Panc1 (cell line): ENCODE data around the gene PRKAG2. TPM values are rescaled to one million over a fixed set of nuclear protein-coding genes. Genes with fewer than 3 reads are reported as not detected.

ENCODE experiments used
- ATAC-seq: fragments of 200-7000 bp; cut with Tn5 transposase; 2 replicates; pipeline ENCODE4 v1.9.1; 2020; ENCODE audit warnings: mild to moderate bottlenecking, moderate library complexity
- BruUV-seq: library from RNA; stranded (reverse); fragments of 400-500 nt; replicated peaks from 2 replicates; lab custom pipeline; 2021; lab: Mats Ljungman, UMichigan
- CTCF ChIA-PET: fragments of 300-600 bp; sonication (Branson Sonifier 250); formaldehyde crosslinking; loops from one replicate; lab custom pipeline; 2022; ENCODE audit warnings: antibody characterized with exemption; lab: Charles Lee
- POLR2A ChIA-PET: fragments of 300-600 bp; sonication (Branson Sonifier 250); formaldehyde crosslinking; loops from one replicate; lab custom pipeline; 2022; ENCODE audit warnings: antibody characterized with exemption; lab: Charles Lee
- DNase-seq: peaks from one replicate; pipeline ENCODE4 v3.0.0-alpha.2; 2010; ENCODE audit warnings: low read depth, low spot score
- H3K27ac ChIP-seq: 2 replicates; pipeline ENCODE4 v1.5.1; 2011; ENCODE audit warnings: mild to moderate bottlenecking, low read length, inconsistent platforms
- H3K27me3 ChIP-seq: fragments of 200-500 bp; sonication (Bioruptor generic); 2 replicates; pipeline ENCODE4 v1.6.0; 2014; ENCODE audit warnings: low read length, inconsistent platforms; ENCODE audit not compliant: control insufficient read depth, insufficient read depth
- H3K36me3 ChIP-seq: fragments of 200-500 bp; sonication (Bioruptor generic); 2 replicates; pipeline ENCODE4 v1.5.1; 2014; ENCODE audit warnings: inconsistent platforms, mild to moderate bottlenecking, low read length, moderate library complexity; ENCODE audit not compliant: control insufficient read depth, insufficient read depth
- H3K4me1 ChIP-seq: 2 replicates; pipeline ENCODE4 v1.5.1; 2011; ENCODE audit warnings: inconsistent platforms, mild to moderate bottlenecking, low read length, moderate library complexity; ENCODE audit not compliant: control insufficient read depth, insufficient read depth
- H3K4me3 ChIP-seq, 2 experiments: 2 replicates each; pipeline ENCODE4 v1.5.1; 2011 to 2012; ENCODE audit warnings: low read depth in 2 of 2, low read length in 2 of 2, mild to moderate bottlenecking in 2 of 2, inconsistent platforms in 1 of 2, moderate library complexity in 1 of 2
- H3K9me3 ChIP-seq: fragments of 200-500 bp; sonication (Bioruptor generic); 2 replicates; pipeline ENCODE4 v1.5.1; 2014; ENCODE audit warnings: low read depth, mild to moderate bottlenecking, inconsistent platforms, low read length, moderate library complexity; ENCODE audit not compliant: control insufficient read depth, insufficient read depth
- POLR2AphosphoS5 ChIP-seq: IDR thresholded peaks from 2 replicates; pipeline ENCODE4 v1.6.1; 2012; ENCODE audit warnings: mild to moderate bottlenecking, low read depth, low read length, moderate library complexity
- SIN3A ChIP-seq: IDR thresholded peaks from 2 replicates; pipeline ENCODE4 v1.6.1; 2012; ENCODE audit warnings: low read depth, mild to moderate bottlenecking, low read length, moderate library complexity, borderline replicate concordance; ENCODE audit not compliant: insufficient read depth
- TCF7L2 ChIP-seq: IDR thresholded peaks from 2 replicates; pipeline ENCODE4 v1.6.1; 2011; ENCODE audit warnings: mild to moderate bottlenecking, low read depth, low read length, inconsistent platforms
- in situ Hi-C: cut with HindIII; loops from 2 replicates; pipeline ENCODE4 v1.10.0; 2016; ENCODE audit warnings: low sequenced_read_pairs, low pct_unique_long_range_greater_than_20kb
- intact Hi-C: fragments of 100-400 bp; cut with micrococcal nuclease; formaldehyde crosslinking; loops from one replicate; pipeline ENCODE4 v1.10.0; 2022; ENCODE audit not compliant: unreplicated experiment
- total RNA-seq: library from RNA; stranded (reverse); gene quantifications from one replicate; pipeline ENCODE4 v1.2.1, GENCODE V29; 2021; ENCODE audit not compliant: unreplicated experiment
- TF ChIP-seq, protein P1 (sequence below), 2 experiments: IDR thresholded peaks; 2 replicates each; pipeline ENCODE4 v1.6.1; 2011 to 2012; ENCODE audit warnings: low read depth in 2 of 2, control low read depth in 1 of 2, low read length in 1 of 2, mild to moderate bottlenecking in 1 of 2, moderate library complexity in 1 of 2; ENCODE audit not compliant: insufficient read depth in 1 of 2
- TF ChIP-seq, protein P2 (sequence below): fragments of 450-650 bp; IDR thresholded peaks from 2 replicates; pipeline ENCODE4 v1.5.1; 2017; ENCODE audit warnings: mild to moderate bottlenecking

The PRKAG2 gene
- total RNA-seq, 1 experiment from 2014 or later: 71.6 TPM

DNA sequence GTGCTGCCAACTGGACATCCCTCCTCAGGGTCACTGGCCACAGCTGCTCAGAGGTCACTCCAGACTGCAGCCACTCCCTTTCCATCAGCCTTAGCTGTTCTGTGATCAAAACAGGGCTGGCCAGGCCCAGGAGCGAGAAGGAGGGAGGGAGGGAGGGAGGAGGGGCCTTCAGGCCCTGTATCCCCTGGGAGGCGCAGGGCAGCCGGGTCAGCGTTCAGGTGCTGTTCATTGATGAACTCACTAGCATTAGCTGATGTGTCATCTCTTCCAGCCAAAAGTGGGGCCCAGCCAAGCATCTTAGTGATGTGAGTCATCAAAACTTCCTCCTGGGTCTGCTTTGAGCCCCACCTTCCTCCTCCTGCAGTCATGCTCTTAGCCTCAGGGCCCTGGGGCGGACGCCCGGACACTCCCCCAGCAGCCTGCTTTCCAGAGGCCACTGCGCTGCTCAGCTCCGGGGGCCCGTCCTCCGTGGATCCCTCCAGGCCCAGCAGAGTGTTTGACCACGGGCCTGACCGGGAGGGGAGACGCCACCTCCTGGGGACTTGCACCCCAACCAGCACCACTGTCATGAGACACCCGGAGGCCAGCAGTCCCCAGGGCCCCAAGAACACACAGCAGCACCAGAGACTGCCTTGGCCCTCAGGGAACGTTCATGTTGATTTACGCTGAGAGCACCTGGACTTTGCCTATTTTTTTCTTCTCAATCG, 149.2 kb downstream of the PRKAG2 start:
- Histone ChIP-seq H3K36me3 (no peaks in the 10 kb centered on the region), H3K9me3 (no peaks in the 10 kb centered on the region), H3K4me1 (peaks cover 40% of the 10 kb centered on the region), H3K4me3 (peak overlapping the region in 1 of 2 experiments; percentile 29; a peak in 3 of 4 replicates), H3K27me3 (no peaks in the 10 kb centered on the region), H3K27ac (peak overlapping the region; percentile 88)
- DNase-seq: peak; percentile 98
- TF ChIP-seq TCF7L2 (peak; percentile 59), POLR2AphosphoS5 (peak; percentile 62; the same call in 1 of the 2 replicates), SIN3A (no peak)
- ChIA-PET CTCF (interaction anchor here (1.0 kb wide), 1 partner anchor 9 kb away, joined by 4 read pairs; no protein-coding TSS in a partner anchor), POLR2A (interaction anchor here (0.6 kb wide), 3 partner anchors 10 to 51 kb away, joined by 4 to 7 read pairs (median 4); no protein-coding TSS in a partner anchor)
- in situ Hi-C loops (no loop called here), intact Hi-C loops (no loop called here)
- BruUV-seq: no TSS peak
- peak; percentile 92 for ATAC-seq

DNA sequence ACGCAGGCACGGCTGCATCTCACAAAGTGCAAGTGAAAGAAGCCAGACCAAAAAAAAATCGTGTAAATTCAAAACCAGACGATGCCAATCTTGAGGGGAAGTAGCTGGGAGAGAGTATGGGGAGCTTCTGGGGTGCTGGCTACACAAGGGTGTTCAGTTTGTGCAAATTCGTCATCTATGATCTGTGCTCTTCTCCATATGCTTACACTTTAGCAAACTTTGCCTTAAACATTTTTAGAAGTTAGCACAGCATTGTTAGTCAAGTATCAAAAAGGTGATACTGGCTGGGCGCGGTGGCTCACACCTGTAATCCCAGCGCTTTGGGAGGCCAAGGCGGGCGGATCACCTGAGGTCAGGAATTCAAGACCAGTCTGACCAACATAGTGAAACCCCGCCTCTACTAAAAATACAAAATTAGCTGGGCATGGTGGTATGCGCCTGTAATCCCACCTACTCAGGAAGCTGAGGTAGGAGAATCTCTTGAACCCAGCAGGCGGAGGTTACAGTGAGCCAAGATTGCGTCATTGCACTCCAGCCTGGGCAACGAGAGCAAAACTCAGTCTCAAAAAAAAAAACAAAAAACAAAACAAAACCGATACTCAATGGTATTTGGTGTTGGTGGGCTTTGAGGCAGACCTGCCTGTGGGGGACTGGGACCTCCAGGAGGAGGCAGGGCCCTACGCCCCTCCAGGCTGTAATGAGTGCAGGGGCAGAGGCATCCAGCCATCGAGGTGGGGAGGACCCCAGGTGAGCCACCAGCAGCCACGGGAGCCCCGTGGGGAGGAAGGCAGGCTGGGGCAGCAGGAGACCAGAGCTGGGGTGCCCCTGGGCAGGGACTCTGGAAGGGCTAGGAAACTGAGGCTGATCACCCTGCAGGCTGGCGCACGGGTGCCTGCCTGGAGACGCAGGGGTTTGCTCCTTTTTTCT, 150.0 kb downstream of the PRKAG2 start:
- in situ Hi-C loops: no loop called here
- H3K27ac ChIP-seq: peak overlapping the region; percentile 88
- ATAC-seq (no peak), DNase-seq (no peak)
- ChIA-PET POLR2A (interaction anchor here (0.6 kb wide), 3 partner anchors 10 to 52 kb away, joined by 4 to 7 read pairs (median 4); no protein-coding TSS in a partner anchor), CTCF (no interaction called here)
- H3K4me1 ChIP-seq: peaks cover 46% of the 10 kb centered on the region
- H3K27me3 ChIP-seq: no peaks in the 10 kb centered on the region
- intact Hi-C loops: no loop called here
- TF ChIP-seq, protein P1, sequence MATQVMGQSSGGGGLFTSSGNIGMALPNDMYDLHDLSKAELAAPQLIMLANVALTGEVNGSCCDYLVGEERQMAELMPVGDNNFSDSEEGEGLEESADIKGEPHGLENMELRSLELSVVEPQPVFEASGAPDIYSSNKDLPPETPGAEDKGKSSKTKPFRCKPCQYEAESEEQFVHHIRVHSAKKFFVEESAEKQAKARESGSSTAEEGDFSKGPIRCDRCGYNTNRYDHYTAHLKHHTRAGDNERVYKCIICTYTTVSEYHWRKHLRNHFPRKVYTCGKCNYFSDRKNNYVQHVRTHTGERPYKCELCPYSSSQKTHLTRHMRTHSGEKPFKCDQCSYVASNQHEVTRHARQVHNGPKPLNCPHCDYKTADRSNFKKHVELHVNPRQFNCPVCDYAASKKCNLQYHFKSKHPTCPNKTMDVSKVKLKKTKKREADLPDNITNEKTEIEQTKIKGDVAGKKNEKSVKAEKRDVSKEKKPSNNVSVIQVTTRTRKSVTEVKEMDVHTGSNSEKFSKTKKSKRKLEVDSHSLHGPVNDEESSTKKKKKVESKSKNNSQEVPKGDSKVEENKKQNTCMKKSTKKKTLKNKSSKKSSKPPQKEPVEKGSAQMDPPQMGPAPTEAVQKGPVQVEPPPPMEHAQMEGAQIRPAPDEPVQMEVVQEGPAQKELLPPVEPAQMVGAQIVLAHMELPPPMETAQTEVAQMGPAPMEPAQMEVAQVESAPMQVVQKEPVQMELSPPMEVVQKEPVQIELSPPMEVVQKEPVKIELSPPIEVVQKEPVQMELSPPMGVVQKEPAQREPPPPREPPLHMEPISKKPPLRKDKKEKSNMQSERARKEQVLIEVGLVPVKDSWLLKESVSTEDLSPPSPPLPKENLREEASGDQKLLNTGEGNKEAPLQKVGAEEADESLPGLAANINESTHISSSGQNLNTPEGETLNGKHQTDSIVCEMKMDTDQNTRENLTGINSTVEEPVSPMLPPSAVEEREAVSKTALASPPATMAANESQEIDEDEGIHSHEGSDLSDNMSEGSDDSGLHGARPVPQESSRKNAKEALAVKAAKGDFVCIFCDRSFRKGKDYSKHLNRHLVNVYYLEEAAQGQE (IDR thresholded peaks at IDR 0.05; ENCODE audit: insufficient read depth in 1 of 2, low read depth in 2 of 2, low read length in 1 of 2): no peak
- TF ChIP-seq POLR2AphosphoS5: no peak
- TF ChIP-seq SIN3A: no peak
- TF ChIP-seq, protein P2, sequence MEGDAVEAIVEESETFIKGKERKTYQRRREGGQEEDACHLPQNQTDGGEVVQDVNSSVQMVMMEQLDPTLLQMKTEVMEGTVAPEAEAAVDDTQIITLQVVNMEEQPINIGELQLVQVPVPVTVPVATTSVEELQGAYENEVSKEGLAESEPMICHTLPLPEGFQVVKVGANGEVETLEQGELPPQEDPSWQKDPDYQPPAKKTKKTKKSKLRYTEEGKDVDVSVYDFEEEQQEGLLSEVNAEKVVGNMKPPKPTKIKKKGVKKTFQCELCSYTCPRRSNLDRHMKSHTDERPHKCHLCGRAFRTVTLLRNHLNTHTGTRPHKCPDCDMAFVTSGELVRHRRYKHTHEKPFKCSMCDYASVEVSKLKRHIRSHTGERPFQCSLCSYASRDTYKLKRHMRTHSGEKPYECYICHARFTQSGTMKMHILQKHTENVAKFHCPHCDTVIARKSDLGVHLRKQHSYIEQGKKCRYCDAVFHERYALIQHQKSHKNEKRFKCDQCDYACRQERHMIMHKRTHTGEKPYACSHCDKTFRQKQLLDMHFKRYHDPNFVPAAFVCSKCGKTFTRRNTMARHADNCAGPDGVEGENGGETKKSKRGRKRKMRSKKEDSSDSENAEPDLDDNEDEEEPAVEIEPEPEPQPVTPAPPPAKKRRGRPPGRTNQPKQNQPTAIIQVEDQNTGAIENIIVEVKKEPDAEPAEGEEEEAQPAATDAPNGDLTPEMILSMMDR: no peak
- TF ChIP-seq TCF7L2: no peak
- no peaks in the 10 kb centered on the region for H3K36me3 ChIP-seq
- no peaks in the 10 kb centered on the region for H3K9me3 ChIP-seq
- no peak overlapping the region for H3K4me3 ChIP-seq
- BruUV-seq: no TSS peak
